Vein endothelial cell (primary cell): ENCODE results near the gene UGT1A4. TPM values are rescaled to one million over a fixed set of nuclear protein-coding genes. Genes with fewer than 3 reads are reported as not detected.

Experiments used
- total RNA-seq: library from RNA; depleted of rRNA; stranded (reverse); fragments of >200 nt; gene quantifications from 2 replicates; pipeline ENCODE4 v1.2.3, GENCODE V29; 2012

UGT1A4 gene
- total RNA-seq, result not detected in 2 replicates

DNA sequence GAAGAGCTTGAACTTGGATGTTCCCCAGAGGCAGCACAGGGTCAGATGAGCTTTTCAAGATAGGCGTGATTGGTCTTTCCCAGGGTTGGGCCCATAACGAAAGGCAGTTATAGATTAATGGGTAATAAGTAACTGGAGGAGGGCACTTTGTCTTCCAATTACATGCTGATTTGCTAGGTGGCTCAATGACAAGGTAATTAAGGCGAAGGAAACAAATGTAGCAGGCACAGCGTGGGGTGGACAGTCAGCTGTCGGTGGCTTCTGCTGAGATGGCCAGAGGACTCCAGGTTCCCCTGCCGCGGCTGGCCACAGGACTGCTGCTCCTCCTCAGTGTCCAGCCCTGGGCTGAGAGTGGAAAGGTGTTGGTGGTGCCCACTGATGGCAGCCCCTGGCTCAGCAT is at the start of gene UGT1A4:
UGT1A4 (plus strand) TSS at position 185 of the 400 bp plus-strand sequence; CDS start at position 270, 85 bp downstream.

DNA sequence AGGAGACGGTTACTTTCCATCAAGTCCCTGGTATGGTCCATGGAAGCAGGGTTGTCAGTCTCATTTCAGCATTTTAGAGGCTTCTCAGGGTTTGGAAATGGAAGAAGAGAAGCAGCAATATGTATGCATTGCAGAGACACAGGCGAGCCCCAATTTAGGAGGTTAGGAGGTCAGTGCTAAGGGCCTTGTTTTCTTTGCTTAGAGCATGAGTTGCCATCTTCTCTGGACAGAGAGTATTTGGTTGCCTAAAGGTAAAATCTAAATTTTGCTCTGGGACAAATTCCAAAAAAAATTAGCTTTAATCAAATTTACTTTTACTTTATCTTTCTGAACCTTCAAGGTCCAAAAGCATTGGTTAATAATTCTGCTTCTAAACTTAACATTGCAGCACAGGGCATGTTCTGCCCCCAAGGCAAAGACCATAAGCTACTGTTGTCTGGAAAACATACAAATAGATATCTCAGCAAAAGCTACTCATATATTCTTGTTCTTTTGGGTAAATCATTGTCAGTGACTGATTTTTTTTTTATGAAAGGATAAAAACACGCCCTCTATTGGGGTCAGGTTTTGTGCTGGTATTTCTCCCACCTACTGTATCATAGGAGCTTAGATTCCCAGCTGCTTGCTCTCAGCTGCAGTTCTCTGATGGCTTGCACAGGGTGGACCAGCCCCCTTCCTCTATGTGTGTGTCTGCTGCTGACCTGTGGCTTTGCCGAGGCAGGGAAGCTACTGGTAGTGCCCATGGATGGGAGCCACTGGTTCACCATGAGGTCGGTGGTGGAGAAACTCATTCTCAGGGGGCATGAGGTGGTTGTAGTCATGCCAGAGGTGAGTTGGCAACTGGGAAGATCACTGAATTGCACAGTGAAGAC is 47.0 kb upstream of the UGT1A4 start, which contains the start of gene UGT1A9:
UGT1A9 (plus strand) TSS at position 609 of the 872 bp plus-strand sequence; CDS start at position 646, 37 bp downstream.

DNA sequence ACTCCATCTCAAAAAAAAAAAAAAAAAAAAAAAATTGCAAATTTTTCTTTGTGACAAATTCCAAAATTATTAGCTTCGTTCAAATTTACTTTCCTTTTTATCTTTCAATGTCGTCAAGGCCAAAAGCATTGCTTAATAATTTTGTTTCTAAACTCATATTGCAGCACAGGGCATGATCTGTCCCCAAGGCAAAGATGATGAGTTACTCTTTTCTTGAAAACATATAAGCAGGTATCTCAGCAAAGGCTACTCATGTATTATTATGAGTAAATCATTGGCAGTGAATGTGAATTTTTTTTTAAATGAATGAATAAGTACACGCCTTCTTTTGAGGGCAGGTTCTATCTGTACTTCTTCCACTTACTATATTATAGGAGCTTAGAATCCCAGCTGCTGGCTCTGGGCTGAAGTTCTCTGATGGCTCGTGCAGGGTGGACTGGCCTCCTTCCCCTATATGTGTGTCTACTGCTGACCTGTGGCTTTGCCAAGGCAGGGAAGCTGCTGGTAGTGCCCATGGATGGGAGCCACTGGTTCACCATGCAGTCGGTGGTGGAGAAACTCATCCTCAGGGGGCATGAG is 36.9 kb upstream of the UGT1A4 start, which contains the start of gene UGT1A7:
UGT1A7 (plus strand) TSS at position 381 of the 579 bp plus-strand sequence; CDS start at position 418, 37 bp downstream.

DNA sequence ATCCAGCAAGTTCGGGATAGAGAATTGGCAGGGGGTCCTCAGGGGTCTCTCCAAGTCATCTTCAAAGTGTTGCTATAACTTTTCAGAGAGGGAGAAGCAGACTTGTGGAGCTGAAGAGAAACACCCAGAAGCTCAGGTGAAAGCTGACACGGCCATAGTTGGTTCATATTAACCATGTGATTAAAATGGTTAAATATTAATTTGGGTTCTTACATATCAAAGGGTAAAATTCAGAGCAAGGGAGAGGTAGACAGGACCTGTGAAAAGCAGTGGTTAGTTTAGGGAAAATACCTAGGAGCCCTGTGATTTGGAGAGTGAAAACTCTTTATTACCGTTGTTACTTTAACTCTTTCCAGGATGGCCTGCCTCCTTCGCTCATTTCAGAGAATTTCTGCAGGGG is 25.9 kb upstream of the UGT1A4 start, which contains the start of gene UGT1A6:
UGT1A6 (plus strand) TSS at position 243 of the 400 bp plus-strand sequence; CDS start at position 358, 115 bp downstream.

DNA sequence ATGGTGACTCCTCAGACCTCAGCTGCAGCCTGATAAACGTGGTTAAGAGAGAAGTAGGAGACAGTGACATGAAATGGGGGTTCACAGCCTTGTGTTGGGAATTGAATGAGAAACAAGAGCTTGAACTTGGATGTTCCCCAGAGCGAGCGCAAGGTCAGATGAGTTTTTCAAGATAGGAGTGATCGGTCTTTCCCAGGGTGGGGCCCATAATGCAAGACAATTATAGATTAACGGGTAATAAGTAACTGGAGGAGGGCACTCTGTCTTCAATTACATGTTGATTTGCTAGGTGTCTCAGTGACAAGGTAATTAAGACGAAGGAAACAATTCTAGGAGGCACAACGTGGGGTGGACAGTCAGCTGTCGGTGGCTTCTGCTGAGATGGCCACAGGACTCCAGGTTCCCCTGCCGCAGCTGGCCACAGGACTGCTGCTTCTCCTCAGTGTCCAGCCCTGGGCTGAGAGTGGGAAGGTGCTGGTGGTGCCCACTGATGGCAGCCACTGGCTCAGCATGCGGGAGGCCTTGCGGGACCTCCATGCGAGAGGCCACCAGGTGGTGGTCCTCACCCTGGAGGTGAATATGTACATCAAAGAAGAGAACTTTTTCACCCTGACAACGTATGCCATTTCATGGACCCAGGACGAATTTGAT is 5.8 kb upstream of the UGT1A4 start, which contains the start of gene UGT1A5:
UGT1A5 (plus strand) TSS at position 297 of the 651 bp plus-strand sequence; CDS start at position 382, 85 bp downstream.

DNA sequence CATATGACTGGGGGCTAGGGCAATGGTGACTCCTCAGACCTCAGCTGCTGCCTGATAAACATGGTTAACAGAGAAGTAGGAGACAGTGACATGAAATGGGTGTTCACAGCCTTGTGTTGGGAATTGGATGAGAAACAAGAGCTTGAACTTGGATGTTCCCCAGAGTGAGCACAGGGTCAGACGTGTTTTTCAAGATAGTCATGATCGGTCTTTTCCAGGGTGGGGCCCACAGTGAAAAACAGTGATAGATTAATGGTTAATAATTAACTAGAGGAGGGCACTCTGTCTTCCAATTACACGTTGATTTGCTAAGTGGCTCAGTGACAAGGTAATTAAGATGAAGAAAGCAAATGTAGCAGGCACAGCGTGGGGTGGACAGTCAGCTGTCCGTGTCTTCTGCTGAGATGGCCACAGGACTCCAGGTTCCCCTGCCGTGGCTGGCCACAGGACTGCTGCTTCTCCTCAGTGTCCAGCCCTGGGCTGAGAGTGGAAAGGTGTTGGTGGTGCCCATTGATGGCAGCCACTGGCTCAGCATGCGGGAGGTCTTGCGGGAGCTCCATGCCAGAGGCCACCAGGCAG is 10.3 kb downstream of the UGT1A4 start, which contains the start of gene UGT1A3:
UGT1A3 (plus strand) TSS at position 320 of the 579 bp plus-strand sequence; CDS start at position 405, 85 bp downstream.

DNA sequence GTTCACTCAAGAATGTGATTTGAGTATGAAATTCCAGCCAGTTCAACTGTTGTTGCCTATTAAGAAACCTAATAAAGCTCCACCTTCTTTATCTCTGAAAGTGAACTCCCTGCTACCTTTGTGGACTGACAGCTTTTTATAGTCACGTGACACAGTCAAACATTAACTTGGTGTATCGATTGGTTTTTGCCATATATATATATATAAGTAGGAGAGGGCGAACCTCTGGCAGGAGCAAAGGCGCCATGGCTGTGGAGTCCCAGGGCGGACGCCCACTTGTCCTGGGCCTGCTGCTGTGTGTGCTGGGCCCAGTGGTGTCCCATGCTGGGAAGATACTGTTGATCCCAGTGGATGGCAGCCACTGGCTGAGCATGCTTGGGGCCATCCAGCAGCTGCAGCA is 41.5 kb downstream of the UGT1A4 start, which contains the start of gene UGT1A1:
UGT1A1 (plus strand) TSS at position 228 of the 400 bp plus-strand sequence; CDS start at position 246, 18 bp downstream.

DNA sequence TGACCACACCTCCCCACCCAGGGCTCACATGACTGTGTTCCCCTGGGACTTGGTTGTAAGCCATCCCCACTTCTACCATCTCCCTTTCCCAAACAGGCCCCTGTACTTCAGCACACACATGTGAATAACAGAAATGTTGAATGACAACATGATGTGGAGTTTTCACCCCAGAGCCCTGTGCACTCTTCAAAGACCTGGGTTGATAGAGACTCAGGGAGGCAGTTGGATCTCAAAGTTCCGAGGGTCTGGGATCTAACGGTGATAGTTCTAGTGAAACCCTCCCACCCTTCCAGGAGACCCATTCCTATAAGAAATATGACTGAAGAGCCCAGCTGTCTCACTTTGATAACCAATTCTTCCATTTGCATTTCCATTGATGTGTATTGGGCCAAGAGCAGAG is 59.5 kb downstream of the UGT1A4 start, which contains the start of gene MROH2A:
MROH2A (plus strand) TSS at position 301 of the 400 bp plus-strand sequence. CDS start 1,029 bp downstream, outside the sequence.

Other genes with a start within 250 kb of the UGT1A4 start
- gene USP40, start 152.0 kb upstream of the UGT1A4 start, total RNA-seq, result 23.5 and 24.8 TPM in 2 replicates
- not detected in 2 replicates for gene UGT1A8, start 101.1 kb upstream of the UGT1A4 start, total RNA-seq
- not detected in 2 replicates for gene UGT1A10, start 82.3 kb upstream of the UGT1A4 start, total RNA-seq
- not detected in 2 replicates for gene UGT1A9, start 46.8 kb upstream of the UGT1A4 start, total RNA-seq
- gene UGT1A7, start 36.8 kb upstream of the UGT1A4 start, total RNA-seq, result not detected in 2 replicates
- gene UGT1A6, start 25.8 kb upstream of the UGT1A4 start, total RNA-seq, result not detected in 2 replicates
- gene UGT1A5, start 5.8 kb upstream of the UGT1A4 start, total RNA-seq, result not detected in 2 replicates
- not detected in 2 replicates for gene UGT1A3, start 10.3 kb downstream of the UGT1A4 start, total RNA-seq
- not detected in 2 replicates for gene UGT1A1, start 41.5 kb downstream of the UGT1A4 start, total RNA-seq
- not detected in 2 replicates for gene MROH2A, start 59.6 kb downstream of the UGT1A4 start, total RNA-seq
- 14.7 and 25.5 TPM in 2 replicates for gene HJURP, start 135.8 kb downstream of the UGT1A4 start, total RNA-seq
- gene TRPM8, start 198.6 kb downstream of the UGT1A4 start, total RNA-seq, result not detected in 2 replicates